Coronary artery (tissue), 2 donors: ENCODE results near the gene PCNT.

Experiments used
- DNase-seq: peaks from one replicate; pipeline ENCODE4 v3.0.0-alpha.2; 2017; ENCODE audit warnings: low spot score
- H3K27ac ChIP-seq, 2 donors: fragments of 200-600 bp; sonication (generic); one replicate each; pipeline ENCODE4 v1.5.1; 2016 to 2019
- H3K4me3 ChIP-seq: fragments of 200-600 bp; sonication (generic); 2 replicates; pipeline ENCODE4 v1.5.1; 2016; ENCODE audit warnings: mild to moderate bottlenecking, moderate library complexity
- CTCF ChIP-seq: fragments of 200-600 bp; sonication (generic); IDR thresholded peaks from one replicate; pipeline ENCODE4 v1.5.1; 2019; ENCODE audit warnings: antibody characterized with exemption

Gene PCNT

DNA sequence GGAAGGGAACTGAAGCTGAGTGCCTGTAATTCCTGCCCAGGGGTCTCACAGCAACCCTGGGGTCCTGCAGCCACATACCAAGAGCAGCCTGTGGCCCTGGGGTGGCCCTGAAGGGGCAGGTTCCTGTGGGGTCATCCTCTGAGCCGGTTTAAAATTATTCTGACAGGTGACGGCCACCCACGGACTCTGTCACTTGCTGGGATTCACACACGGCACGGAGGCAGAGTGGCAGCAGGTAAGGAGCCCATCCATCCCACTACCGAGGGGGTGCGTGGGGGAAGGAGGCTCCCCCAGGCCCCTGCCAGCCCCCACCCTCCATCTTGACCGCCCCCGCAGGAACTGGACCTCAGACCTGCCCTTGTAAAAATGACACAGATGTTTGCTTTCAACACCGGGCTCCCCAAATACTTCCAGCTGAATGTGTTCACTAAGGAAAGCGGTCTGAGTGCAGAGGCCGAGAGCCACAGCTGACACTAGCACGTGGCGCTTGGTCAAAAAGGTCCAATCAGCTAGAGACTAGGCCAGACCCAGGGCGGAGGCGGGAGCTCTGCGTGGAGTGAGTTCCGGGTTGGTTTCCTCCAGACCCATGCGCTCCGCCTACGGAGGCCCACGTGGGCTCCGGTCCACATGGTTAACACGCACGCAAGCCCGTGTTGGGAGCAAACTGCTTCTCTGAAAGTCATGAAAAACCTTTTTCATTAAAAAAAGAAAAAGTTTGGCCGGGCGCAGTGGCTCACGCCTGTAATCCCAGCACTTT is 27.8 kb upstream of the PCNT start:
- peak; percentile 84 for DNase-seq
- Histone ChIP-seq H3K4me3 (peak overlapping the region; percentile 43), H3K27ac (peak overlapping the region in 1 of 2 donors; percentile 63)
- TF ChIP-seq CTCF, result no peak

DNA sequence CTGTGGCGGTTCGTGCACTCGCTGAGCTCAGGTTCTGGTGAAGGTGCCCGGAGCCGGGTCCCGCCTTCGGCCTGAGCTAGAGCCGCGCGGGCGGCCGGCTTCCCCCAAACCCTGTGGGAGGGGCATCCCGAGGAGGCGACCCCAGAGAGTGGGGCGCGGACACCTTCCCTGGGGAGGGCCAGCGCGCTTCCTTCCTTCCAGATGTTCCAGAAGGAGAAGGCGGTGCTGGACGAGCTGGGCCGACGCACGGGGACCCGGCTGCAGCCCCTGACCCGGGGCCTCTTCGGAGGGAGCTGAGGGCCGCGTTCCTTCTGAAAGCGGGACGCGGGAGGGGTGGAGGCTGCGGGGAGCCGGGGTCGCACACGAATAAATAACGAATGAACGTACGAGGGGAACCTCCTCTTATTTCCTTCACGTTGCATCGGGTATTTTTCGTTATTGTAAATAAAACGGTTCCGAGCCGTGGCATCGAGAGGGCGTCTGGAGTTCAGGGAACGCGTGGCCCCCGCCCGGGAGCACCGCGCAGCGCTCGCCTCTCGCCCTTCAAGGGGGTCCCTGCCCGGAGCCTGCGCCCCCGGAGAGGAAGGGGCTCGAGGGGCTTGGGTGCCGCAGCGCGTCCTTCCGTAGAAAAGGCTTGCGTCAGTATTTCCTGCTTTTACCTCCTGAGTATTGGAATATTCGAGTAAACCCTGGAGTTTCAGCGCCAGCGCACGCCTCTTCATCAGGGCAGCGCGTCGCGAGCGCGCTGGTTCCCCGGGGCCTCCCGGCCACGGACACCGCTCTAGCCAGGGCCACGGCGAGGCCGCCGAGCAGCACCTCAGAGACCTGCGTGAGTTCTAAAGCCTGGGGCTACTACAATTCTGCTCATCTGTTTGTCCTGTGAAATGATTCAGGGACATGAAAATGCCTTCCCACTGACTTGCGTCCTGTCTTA is 26.4 kb upstream of the PCNT start:
- no peak for TF ChIP-seq CTCF
- peak overlapping the region in 1 of 2 donors; percentile 9 for H3K27ac ChIP-seq
- peak overlapping the region; percentile 67 for H3K4me3 ChIP-seq
- DNase-seq, result no peak

DNA sequence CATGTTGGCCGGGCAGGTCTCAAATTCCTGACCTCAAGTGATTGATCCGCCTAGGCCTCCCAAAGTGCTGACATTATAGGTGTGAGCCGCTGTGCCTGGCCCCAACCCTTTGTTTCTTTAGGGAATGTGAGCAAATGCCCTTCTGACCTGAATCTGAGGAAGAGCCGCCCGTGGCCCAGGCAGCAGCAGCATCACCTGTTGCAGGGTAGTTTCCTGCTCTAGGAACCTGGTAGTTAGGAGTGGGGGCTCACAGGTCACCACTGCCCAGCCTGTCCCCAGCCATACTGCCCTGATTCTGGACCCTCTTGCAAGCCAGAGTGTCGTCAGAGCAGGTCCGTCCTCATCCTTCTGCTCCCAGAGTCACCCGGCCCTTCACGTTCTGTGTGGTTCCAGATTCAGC is 24.8 kb upstream of the PCNT start:
- TF ChIP-seq CTCF, result no peak
- DNase-seq, result no peak
- H3K4me3 ChIP-seq, result no peak overlapping the region

GRCh38 chr21:46301759-46302158 is 22.2 kb upstream of the PCNT start:
- no peak for TF ChIP-seq CTCF
- DNase-seq, result no peak
- Histone ChIP-seq H3K27ac (no peak overlapping the region), H3K4me3 (no peak overlapping the region)

More for the DNA sequence above, 24.8 kb upstream of the PCNT start:
- H3K27ac ChIP-seq, result no peak overlapping the region

- DNase-seq, result no peak
- H3K4me3 ChIP-seq, result no peak overlapping the region
- no peak for TF ChIP-seq CTCF
- no peak overlapping the region for H3K27ac ChIP-seq
Observed at GRCh38 chr21:46304437-46304836, 19.5 kb upstream of the PCNT start.

DNA sequence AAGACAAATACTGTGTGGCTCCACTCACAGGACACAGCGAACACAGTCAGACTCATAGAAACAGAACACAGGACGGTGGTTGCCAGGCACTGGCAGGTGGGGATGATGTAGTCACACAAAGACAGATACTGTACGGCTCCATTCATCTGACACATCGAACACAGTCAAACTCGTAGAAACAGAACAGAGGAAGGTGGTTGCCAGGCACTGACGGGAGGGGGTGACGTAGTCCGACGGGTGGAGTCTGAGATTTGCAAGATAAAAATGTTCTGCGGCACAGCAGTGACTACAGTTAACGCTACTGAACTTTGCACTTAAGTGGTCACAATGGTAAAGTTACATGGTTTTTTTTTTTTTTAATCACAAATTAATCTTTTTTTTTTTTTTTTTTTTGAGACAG is 19.0 kb upstream of the PCNT start:
- Histone ChIP-seq H3K4me3 (no peak overlapping the region), H3K27ac (no peak overlapping the region)
- no peak for DNase-seq
- TF ChIP-seq CTCF, result no peak
